Left cardiac atrium (tissue), 4 donors: ENCODE data around the gene TENM3. TPM values are rescaled to one million over a fixed set of nuclear protein-coding genes. Genes with fewer than 3 reads are reported as not detected.
"Not testable (repeated sequence)": the region's sequence is repeated elsewhere in the genome, so short reads cannot be mapped to it uniquely, and the experiment has no call there.

ENCODE experiments used
- ATAC-seq, 2 donors: fragments of 200-7000 bp; cut with Tn5 transposase; one replicate each; pipeline ENCODE4 v1.9.1; 2020; ENCODE audit warnings: mild to moderate bottlenecking in 2 of 2, moderate library complexity in 2 of 2
- DNase-seq: peaks from one replicate; pipeline ENCODE4 v3.0.0-alpha.2; 2020
- intact Hi-C, 2 donors: fragments of 100-400 bp; cut with DNase I; formaldehyde crosslinking; loops; one replicate each; pipeline versions ENCODE4 v1.14.1 to v1.15.1; 2022 to 2023
- long read RNA-seq: library from polyadenylated mRNA; unstranded; transcript quantifications from one replicate; pipeline ENCODE4 v2.0.0, GENCODE V29; 2021
- total RNA-seq, 2 donors: library from RNA; stranded (reverse); fragmentation: NEBNext Ultra II Directional; extraction: Animal tissue kit (Norgen Biotek cat#: 25700); gene quantifications; one replicate each; pipeline ENCODE4 v1.2.1, GENCODE V29; 2021
- donor health status: DM: no; HTN: yes; CAD: no.
- donor health status: DM: no; HTN: yes; CAD: no; lungs with severe emphysema.
- donor health status: DM: yes; HTN: yes; CAD: no.
- donor health status: Dilated cardiomyopathy.

TENM3 gene
- 1 to 10 TPM; 6.6 to 9.2 TPM for total RNA-seq
- long read RNA-seq, result 0 reads

DNA sequence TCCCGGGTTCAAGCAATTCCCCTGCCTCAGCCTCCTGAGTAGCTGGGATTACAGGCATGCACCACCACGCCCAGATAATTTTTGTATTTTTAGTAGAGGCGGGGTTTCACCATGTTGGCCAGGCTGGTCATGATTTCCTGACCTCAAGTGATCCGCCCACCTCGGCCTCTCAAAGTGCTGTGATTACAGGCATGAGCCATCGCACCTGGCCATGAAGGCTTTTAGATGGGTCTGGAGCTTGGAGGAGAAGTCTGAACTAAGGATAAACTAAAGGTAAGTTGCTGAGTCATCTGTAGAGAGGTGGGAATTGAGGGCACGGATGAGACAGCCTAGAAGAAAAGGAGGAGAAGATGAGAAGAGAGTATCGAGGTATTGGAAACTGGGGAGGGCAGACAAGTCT is at the start of gene TENM3:
TSS of gene TENM3 (plus strand) at position 199 of the 400 bp plus-strand sequence. CDS start 80,619 bp downstream, outside the sequence.
- ATAC-seq, DNase-seq, intact Hi-C loops: not testable (repeated sequence)

DNA sequence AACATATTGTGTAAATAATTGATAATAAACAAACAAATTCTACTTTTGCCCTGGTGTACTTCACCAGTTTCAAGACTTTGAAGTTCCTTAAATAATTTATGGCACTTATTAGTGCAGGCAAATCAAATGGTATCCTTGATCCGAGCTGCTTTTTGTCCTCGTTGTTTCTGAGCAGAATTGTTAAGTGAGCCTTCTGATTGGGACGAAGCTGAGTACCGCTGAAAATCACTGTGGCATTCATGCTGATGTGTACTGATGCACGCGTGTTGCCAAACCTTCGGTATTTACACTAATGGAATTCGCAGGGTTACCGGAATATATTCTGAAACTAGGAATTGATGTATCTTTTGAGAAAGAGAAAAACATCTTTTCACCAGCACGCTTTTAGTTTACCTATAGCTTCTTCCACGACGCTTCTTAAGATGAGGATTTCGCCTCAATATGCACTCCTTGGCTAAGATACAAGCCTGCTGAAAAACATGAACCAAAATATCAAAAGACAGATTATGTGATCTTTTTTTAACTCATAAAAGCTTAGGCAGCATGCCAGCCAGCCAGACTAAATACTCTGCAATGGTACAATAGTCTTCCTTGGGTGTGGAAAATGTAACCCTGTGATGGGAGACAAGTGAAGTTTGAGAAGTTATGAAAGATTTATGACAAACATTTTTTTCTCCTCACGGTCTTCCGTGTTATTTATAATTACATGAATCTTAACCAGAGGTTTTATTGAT is 48.9 kb upstream of the TENM3 start:
- no peak for ATAC-seq
- DNase-seq, result no peak
- intact Hi-C loops, result no loop called here

DNA sequence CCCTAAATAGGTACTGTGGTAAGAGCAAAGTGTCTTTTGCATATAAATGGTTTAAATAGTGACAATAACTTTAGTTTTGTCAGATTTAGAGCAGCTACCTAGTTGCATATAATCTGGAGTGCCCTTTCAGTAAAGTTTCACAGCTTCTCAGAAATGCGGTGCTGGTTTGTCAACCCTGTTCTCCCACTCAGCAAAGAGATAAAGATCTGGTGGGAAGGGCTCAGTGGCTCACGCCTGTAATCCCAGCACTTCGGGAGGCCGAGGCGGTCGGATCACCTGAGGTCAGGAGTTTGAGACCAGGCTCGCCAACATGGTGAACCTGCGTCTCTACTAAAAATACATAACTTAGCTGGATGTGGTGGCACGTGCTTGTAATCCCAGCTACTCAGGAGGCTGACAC is 45.6 kb upstream of the TENM3 start:
- intact Hi-C loops, result no loop called here
- DNase-seq (no peak), ATAC-seq (no peak)

DNA sequence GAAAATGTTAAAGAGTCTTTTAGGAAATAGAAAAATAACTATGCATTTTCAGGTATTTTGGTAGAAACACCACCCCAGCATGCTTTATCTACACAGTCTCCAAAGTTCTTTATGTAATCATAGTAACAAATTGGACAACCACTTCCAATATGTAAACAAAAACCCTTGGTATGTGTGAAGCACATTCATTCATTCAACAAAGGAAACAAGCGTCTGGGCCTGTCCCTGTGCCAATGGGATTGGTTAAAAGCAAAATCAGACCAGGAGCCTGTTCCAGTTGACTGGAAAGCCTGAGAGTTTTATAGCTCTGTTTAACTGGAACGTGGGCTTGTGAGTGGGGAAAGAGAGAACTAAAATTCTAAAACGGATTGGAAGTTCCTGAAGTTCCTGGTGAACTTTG is 41.3 kb upstream of the TENM3 start:
- ATAC-seq (no peak), DNase-seq (no peak)
- intact Hi-C loops, result no loop called here

DNA sequence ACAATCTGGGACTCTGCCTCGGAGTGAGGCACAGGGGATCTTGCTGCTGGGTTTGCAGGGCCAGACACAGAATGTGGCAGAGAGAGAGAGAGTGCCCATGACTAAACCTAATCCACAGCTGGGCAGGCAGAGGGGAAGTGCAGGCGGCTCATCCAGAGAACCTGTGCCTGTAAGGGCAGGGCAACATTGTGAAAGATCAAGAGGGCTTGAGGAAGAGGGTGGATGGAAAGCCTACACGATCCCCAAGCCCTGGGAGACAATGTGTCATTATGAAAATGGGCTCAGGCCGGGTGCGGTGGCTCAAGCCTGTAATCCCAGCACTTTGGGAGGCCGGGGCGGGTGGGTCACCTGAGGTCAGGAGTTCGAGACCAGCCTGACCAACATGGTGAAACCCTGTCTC is 40.6 kb upstream of the TENM3 start:
- intact Hi-C loops, result no loop called here
- DNase-seq (no peak), ATAC-seq (no peak)

- intact Hi-C loops, result no loop called here
- ATAC-seq (peak in 1 of 2 donors; percentile 82), DNase-seq (no peak)
Observed at GRCh38 chr4:182203872-182204411, 39.3 kb upstream of the TENM3 start.

- DNase-seq (no peak), ATAC-seq (no peak)
- intact Hi-C loops, result no loop called here
Observed at GRCh38 chr4:182205306-182205705, 37.9 kb upstream of the TENM3 start.

GRCh38 chr4:182206266-182206665 is 36.9 kb upstream of the TENM3 start:
- no peak for ATAC-seq
- intact Hi-C loops, result no loop called here
- no peak for DNase-seq

DNA sequence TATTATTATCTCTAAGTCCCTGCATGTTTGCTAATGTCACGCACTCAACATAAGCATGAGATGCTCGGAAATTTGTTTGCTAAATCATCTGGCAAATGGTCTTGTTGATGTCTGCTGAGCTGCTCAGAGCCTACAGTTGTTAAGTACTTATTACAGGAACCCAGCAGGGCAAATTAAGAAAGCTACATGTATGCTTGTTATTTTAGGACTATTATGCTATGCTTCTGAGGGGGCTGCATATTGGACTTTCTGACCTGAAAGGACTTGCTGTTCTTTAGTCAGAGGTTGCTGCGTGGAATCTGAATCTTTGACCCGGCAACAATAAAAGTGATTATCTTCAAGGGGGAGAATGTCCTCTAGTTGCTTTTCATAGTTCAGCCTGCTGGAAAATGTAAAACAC is 36.3 kb upstream of the TENM3 start:
- ATAC-seq (no peak), DNase-seq (no peak)
- intact Hi-C loops, result no loop called here

GRCh38 chr4:182207830-182208396 is 35.3 kb upstream of the TENM3 start:
- no peak for DNase-seq
- peak; percentile 66 to 84 for ATAC-seq
- intact Hi-C loops, result no loop called here

GRCh38 chr4:182208526-182209050 is 34.6 kb upstream of the TENM3 start:
- intact Hi-C loops, result no loop called here
- DNase-seq (no peak), ATAC-seq (no peak)

DNA sequence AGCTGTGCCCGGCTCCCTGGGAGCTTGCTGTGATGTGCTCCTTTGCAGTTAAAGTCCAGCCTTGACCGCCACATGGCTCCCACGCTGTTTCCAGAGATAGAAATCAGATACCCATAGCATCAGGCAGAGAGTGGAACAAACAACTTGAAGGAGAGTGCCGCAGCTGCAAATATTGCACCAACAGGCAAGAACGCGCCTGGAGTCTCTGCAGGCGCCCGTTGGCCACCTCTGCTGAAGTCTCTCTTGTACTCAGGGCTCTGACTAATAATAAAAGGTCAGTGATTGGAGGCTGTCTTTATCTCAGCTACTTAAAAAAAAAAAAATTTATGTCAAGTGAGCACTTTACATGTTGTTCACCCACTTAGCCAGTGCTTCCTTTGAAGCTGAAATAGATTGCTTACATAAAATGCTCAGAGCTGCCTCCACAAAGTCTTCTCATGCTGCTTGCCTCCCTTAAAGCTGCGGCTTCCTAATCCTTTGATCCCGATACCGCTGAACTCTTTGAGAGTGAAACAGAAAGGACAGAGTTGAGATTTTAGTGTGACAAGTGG is 30.9 kb upstream of the TENM3 start:
- ATAC-seq (peak; percentile 46 to 67), DNase-seq (no peak)
- intact Hi-C loops, result no loop called here

- intact Hi-C loops, result no loop called here
- ATAC-seq (no peak), DNase-seq (no peak)
Observed at GRCh38 chr4:182213004-182213403, 30.2 kb upstream of the TENM3 start.

GRCh38 chr4:182215148-182215547 is 28.1 kb upstream of the TENM3 start:
- intact Hi-C loops, result no loop called here
- no peak for ATAC-seq

DNA sequence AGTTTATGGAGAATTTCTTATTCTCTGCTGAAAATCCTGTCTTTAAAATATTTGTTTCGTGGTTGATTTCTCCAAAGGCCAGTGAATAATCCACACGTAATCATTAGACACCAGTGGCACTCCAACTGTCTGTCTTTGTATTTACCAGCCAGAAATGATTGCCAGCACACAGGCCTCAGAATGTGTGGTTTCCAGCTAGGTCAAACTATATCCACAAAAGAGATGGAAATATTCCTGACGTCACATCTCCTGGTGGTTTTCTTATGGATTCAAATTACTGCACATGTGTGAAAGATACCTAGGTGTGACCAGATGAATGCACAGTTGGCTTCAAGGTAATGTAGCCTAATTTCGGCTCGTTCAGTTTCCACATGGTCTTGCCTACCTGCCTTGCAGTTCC is 27.2 kb upstream of the TENM3 start:
- intact Hi-C loops, result no loop called here
- no peak for ATAC-seq
- no peak for DNase-seq

More at GRCh38 chr4:182215148-182215547, 28.1 kb upstream of the TENM3 start:
- DNase-seq, result no peak

GRCh38 chr4:182219411-182220056 is 23.7 kb upstream of the TENM3 start:
- intact Hi-C loops, result no loop called here
- DNase-seq (no peak), ATAC-seq (no peak)

DNA sequence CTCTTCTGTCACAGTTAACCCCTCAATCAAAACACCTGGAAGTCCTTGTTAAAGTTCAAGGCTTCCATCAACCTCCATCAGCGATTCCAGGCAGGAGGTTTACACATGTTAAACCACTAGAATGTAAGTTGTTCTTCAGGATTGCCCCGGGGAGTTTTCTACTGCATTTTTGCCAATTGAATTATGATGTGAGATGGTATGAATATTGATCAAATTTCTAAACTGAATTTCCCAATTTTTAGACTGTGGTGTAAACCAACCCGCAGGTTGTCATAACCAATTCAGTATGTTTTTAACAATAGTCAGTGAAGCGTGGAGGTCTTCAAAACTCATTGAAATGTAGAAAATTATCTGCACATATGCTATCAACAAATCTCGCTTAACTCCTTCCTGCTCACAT is 21.2 kb upstream of the TENM3 start:
- no peak for DNase-seq
- no peak for ATAC-seq
- intact Hi-C loops, result no loop called here

GRCh38 chr4:182222766-182223165 is 20.4 kb upstream of the TENM3 start:
- intact Hi-C loops, result no loop called here
- DNase-seq (no peak), ATAC-seq (no peak)

DNA sequence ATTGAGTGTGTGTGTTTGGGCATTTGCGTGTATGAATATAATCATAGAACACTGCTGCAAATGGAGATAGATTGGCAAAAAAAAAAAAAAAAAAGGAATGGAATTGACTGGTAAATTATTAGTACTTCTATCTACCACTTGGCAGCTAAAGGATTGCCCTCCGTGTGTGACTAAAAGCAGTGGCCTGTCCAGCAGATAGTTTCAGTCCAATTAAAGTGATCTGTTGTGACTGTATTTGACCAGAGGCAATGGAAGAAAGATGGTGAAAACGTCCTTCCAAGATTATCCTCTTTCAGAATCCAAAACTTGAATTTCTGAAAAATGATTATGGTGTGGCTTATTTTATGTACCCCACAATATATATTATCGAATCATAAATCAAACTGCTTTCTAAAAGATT is 19.5 kb upstream of the TENM3 start:
- DNase-seq (no peak), ATAC-seq (no peak)
- intact Hi-C loops, result no loop called here
